RKO (cell line): ENCODE results near the gene MACF1.
"Not testable (repeated sequence)": the region's sequence is repeated elsewhere in the genome, so short reads cannot be mapped to it uniquely, and the experiment has no call there.

Experiments
- DNase-seq: peaks from one replicate; pipeline ENCODE4 v3.0.0-alpha.2; 2016; ENCODE audit warnings: low spot score

The MACF1 gene

DNA sequence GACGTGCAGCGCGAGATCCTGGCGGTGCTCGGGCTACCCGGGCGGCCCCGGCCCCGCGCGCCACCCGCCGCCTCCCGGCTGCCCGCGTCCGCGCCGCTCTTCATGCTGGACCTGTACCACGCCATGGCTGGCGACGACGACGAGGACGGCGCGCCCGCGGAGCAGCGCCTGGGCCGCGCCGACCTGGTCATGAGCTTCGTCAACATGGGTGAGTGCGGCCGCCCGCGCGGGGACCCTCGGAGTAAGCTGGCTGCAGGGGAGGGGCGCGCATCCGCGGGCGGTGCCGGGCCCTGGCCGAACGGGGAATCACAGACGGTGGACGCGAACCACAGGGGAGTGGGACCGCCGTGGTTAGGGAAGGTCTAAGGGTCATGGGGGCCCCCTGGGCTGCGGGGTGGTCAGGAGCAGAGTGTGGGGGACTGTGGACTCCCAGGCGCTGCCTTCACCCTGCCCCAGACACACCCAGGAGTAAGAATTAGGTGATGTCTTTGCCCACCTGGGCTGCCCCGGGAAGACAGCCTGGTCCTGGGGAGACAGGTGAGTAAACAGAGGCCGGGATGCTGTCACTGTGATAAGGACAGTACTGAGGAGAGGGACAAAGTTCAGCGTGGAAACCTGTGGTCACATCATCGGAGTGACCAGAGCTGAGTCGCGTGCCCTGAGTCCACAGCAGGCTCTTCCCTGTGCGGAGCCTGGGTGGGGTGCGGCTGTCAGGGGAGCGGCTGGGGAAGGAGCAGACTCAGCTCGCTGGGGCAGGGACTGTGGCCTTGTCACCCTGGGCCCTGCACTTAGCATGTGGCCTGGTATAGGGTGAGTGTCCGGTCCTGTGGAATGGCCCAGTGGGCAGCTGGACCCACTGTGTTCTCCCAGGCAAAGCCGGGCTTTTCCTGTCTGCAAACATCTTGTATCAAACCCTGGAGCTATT, 287.9 kb downstream of the MACF1 start:
- not testable (repeated sequence) for DNase-seq

DNA sequence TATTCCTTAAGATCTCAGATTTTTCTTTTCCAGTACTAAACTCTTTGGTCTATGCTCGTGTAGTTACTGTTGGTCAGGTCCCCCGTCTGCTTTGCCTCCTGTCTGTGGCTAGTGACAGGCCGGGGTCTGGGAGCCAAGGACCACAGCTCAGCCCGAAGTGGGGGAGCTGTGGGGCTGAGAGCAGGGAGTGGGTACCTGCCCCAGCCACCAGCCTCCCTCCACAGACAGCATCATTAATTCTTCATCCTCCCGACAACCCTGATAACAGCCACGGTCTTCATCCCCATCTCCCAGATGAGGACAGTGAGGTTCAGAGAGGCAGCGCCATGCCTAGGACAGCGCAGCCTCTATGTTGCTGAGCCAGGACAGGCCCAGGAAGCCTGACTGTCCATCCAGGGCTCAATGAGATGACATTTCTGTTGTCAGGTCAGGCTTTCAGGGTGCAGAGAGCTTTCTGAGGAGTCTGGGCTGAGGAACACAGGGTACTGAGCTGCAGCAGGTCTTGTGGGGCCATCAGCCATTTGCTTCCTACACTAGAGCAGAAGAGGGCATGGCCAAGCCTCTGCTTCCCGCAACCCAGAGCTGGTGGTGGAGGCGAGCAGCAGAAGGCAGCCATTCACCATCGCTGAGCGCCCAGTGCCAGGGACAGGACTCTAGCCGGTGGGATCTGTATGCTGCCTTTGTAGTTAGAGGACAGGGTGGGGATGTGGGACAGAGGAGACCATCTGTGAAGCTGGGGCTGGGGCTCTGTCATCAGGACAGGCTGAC, 288.7 kb downstream of the MACF1 start:
- not testable (repeated sequence) for DNase-seq

DNA sequence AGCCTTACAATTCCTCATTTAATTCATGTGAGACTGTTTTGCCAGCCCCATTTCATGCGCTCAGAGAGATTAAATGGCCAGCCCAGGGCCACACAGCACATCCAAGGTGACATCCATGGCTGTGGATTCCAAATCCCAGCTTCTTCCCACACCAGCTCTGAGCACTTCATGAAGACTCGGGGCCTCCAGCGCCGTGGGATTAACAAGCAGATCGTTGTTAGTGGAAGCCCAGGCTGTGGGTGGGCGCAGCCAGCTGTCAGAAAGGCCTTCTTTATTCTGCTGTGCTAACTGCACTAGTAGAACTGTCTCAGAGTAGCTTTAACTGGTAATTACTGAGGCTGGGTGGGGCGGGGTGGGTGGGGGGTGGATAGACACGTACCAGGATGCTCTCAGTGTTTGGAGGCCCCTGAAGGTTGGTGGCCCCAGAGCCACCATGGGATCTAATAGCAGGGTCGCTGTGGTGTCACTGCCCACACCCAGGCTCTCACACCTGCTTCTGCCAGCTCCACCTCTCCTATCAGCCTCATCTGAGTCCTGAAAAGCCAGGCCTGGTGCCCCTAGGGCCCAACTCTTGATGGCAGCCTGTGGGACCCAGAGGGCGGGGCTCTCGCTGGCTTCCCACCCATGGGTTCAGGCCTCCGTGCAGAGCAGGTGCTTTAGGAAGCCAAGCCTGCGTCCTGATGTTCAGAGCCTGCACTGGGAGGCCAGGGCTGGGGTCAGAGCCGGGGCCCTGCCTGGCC, 290.3 kb downstream of the MACF1 start:
- no peak for DNase-seq

DNA sequence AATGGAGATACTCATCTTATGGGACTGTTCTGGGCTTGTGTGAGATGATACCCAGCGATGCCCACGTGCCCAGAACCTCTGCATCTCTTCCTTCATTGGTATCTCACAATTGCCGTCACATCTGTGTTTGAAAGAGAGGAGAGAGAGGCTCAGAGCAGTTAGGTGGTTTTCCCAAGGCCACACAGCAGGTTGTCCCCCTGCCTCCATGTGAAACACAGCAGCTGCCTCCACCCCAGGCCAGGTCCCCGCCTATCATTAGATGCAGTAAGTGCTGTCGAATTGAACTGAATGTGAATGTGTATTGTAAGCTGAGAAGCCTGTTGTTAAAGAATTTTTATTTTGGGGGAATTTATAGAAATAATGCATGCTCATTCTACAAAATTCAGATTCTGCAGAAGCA, 292.0 kb downstream of the MACF1 start:
- not testable (repeated sequence) for DNase-seq

DNA sequence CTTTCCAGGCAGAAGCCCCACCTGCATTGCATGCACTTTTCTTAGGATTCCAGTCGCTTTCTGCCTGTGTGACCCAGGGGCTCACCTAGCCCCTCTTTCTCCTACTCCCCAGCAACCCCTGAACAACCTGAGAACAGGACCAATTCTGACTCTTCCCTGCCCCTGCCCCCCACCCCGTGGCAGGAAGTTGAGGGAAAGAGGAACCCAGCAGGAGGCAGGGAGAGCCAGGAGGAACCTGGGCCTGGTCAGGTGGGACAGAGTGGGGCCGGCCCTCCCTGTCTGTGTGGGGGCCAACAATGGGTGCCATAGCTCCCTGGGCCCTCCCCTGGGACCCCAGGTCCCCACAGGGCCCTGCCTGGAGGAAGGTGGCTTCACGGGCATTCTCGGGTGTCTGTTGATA, 293.1 kb downstream of the MACF1 start:
- no peak for DNase-seq

DNA sequence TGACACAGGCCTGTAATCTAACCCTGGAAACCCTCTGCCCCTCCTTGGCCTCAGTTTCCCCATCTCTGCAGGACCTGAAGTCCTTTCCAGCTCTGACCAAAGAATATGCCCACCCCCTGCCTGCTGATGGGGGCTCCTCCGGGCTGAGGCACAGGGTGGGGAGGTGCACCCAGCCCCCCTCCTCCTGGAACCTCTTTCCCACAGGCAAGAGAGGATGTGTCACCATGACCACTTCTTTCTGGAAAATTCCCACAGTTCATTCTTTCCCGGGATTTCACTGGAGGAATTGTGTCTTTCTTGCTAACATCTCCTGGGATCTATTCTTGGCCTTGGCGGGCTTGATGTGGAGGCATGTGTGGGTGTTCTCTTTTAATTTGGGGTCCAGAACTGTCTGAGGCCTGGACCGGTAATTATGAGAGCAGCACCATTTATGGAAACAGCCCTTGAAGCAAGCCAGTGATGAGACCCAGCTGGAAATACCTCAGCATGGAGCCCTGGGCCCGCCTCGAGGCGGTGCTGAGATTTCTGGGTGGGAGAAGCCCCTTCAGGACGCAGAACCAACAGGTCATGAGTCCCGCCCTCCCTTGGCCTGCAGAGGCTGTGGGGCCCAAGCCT, 293.7 kb downstream of the MACF1 start:
- not testable (repeated sequence) for DNase-seq

DNA sequence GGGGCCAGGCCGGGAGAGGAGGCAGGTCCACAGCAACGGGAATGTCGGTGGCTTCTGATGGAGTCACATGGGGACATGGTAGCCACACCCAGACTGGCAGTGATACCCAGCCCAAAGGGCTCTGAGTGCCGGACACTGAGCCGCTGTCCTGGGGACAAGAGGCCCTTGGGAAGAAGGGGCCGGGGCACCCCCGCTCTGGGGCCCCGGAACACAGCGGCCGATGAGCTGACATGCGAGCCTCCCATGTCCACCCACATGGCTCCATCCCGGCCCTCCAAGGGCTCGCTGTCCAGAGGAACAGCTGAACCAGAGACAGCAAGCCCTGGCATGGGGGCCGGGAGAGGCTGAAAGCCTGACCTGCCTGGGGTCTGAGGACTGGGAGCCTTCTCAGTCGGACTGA, 294.3 kb downstream of the MACF1 start:
- DNase-seq = not testable (repeated sequence)

DNA sequence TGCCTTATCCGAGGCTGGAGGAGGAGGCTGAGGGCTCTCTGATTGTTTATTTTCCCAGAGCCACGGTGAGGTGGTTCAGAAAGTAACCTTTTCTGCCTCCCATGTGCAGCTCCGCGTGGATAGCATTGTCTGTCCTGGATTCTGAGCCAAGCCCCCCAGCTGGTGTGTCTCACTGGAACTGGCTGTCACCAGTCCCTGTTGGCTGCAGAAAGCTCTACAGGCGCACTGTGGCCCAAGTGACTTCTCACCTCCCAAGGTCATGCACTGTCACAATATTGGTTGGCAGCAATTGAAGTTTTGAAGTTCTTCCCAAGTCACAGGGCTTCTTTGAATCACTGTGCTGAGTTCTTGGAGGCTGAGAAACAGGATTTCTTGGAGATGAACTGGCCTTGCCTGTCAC, 295.2 kb downstream of the MACF1 start:
- DNase-seq = no peak

DNA sequence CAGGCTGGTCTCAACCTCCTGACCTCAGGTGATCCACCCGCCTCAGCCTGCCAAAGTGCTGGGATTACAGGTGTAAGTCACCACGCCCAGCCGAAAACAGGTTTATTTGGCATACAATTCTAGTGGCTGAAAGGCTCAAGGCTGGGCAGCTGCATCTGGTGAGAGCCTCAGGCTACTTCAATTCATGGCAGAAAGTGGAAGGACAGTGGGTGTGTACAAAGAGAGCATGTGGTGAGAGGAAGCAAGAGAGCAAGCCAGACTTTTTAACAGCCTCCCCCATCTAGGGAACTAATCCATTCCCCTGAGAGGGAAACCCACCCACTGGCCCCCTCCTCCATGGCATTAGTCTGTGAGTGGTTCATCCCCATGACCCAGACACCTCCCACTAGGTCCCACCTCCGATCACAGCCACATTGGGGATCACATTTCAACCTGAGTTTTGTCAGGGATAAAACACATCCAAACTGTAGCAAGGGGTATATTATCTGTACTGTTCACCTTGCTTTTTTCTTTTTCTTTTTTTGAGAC, 296.4 kb downstream of the MACF1 start:
- DNase-seq = no peak

DNA sequence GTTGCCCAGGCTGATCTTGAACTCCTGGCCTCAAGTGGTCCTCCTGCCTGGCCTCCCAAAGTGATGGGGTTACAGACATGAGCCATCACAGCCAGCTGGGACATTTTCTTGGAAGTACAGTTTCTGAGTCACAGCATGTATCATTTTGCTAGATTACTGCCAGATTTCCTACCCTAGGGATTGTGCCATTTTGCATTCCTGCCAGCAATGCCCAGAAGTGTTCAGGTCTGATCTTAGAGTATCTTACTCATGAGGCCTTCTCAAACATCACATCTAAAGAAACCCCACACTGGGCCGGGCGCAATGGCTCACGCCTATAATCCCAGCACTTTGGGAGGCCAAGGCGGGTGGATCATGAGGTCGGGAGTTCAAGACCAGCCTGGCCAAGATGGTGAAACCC, 297.2 kb downstream of the MACF1 start:
- peak; percentile 68 for DNase-seq

DNA sequence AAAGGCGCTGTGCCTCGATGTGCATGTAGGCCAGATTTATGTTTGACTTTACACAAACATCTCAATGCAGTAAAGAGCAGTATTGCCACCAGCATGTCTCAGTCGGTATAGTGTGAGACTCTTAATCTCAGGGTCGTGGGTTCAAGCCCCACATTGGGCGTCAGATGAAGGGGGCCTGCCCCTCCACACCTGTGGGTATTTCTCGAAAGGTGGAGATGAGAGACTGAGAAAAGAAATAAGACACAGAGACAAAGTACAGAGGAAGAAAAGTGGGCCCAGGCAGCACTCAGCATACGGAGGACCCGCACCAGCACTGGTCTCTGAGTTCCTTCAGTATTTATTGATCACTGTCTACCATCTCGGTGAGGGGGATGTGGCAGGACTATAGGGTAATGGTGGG, 299.9 kb downstream of the MACF1 start:
- not testable (repeated sequence) for DNase-seq

DNA sequence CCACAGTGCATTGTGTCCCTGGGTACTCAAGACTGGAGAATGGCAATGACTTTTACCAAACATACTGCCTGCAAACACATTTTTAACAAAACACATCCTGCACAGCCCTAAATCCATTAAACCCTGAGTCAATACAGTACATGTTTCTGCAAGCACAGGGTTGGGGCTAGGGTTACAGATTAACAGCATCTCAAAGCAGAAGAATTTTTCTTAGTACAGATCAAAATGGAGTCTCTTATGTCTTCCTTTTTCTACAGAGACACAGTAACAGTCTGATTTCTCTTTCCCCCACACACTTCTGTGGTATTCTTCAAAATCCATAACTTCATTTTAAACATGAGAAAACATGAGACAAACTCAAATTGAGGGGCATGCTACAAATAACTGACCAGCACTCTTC, 300.8 kb downstream of the MACF1 start:
- DNase-seq = no peak

DNA sequence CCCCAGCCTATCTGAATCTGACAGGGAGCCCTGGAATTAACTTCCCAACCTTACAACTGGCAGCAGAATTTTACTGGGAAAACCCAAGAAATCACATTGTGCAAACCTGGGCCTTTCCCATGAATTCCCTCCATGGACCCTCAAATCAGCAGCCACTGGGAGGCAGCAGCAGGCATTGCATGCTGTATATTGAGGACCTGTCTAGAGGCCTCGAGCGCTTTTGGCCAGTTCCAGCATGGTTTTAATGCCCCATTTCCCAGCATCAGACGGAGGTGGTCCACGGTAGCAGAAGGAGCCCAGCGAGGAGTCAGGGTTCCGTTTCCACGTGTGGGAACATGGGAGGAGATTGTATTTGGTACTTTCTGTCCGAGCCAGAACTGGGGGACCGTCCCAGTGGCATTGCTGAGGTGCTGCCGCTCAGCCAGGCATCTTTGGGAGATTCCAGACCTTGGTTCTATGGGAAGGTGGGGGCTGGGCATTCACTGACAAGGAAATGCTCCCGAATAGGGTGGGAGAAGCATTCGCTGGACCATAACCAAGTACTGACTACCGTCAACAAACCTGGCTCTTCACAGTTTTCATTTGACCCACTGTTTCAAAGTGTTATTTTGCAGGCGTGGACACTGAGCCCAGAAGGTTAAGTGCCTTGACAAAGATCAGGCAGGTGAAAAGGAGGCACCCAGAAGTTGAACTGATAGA, 302.9 kb downstream of the MACF1 start:
- peak; percentile 26 for DNase-seq

DNA sequence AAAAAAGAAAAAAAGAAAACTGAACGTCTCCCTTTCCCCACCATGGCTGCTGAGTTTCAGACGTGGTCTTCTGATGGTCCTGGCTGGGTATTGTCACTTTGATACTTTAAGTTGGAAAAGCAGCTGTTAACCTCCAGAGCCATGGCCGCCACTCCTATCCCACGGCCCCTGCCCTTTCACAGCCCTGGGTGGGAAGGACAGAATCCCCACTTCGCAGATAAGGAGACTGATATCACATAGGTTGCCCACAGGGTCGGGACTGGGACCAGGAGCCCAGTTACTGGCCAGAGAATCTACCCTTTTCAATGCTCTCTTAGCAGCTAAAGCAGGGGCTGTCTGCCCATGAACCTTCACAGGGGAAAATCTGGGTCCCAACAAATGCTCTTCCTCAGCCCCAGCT, 303.8 kb downstream of the MACF1 start:
- no peak for DNase-seq

DNA sequence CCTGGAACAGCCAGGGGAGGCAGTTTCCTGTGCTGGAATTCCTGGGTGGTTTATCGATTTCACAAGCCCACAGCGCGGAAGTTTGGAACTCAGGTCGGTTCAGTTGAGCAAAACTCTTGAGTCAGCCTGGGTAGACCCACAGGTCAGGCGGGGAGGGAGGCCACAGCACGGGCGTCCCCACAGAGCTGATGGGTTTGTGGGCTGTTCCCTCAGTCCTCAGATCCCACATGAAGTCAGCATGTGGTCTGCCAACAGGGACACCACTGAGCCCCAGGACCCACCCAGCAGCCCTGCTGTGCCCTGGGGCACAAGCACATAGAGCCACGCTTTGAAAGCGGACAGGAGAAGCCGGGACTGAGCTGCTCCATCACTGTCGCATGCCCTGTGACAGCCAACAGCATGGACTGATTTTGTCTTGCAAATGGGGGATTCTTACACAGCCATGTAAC, 304.4 kb downstream of the MACF1 start:
- DNase-seq = no peak

DNA sequence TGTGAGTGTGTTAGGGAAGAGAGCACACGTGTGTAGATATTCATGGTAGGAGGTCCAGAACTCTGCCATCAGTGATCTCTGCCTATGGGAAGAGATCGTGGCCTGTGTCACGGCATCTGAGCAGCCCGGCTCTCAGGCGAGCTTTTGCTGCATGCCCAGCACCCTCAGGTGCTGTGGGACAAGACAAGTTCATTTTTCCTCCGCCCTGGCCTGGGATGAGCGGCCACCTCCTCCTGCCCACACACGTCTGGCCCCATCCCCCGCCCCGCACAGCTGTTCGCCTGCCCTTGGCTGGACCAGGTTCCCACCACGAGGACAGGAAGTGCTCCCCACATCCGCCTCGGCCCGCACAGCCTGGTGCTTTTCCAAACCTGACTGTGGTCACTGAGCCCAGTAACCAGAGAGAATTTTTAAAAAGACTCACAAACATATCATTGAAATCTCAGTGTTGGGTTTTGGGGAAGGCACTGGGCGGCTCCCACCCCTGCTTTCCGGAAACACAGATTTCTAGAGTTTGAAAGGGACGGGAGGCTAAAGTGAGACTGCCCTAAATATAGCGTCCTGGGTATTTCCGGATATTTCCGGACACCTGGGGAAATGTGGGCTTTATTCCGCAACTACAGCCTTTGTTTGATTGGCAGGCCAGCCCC, 305.0 kb downstream of the MACF1 start:
- no peak for DNase-seq

DNA sequence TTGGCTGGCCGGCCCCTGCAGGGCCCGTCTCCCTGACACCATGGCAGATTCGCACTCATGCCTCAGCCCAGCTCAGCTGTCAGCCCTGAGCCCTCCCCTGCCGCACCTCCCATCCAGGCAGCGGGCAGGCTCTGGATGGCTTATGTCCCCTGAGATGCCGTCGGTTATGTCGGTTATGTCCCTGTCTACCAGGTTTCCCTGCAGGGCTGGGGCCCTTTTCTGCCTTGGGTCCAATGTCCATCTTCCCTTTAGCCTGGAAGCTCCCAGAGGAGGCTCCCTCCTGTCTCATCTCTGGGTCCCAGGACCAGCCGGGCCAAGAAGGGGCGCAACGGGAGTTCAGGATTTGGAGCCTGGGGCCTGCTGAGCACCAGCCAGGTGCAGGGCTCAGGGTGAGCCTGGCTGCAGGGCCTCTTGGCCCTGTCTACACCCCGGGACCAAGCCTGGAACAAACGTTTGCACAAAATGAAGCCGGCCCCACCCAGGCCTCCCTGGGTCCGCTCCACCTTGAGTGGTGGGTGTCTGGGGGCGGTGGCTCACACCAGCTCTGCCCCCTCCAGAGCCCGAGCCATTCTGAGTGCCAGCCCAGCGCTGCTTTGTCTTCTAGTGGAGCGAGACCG, 306.2 kb downstream of the MACF1 start:
- not testable (repeated sequence) for DNase-seq

DNA sequence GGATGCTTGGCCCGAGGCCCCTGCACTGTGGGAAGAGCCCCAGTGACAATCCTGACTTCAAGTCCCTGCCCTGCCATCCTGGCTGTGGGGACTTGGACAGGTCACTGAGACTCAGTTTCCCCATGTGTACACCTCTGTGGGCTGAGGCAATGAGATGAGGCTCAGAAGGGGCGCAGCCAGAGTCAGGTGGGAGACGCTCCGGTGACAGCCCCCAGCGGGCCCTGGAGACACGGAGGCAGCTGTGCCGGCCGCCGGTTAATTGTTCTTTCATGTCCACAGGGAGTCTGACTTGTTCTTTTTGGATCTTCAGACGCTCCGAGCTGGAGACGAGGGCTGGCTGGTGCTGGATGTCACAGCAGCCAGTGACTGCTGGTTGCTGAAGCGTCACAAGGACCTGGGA, 307.0 kb downstream of the MACF1 start:
- DNase-seq = not testable (repeated sequence)

DNA sequence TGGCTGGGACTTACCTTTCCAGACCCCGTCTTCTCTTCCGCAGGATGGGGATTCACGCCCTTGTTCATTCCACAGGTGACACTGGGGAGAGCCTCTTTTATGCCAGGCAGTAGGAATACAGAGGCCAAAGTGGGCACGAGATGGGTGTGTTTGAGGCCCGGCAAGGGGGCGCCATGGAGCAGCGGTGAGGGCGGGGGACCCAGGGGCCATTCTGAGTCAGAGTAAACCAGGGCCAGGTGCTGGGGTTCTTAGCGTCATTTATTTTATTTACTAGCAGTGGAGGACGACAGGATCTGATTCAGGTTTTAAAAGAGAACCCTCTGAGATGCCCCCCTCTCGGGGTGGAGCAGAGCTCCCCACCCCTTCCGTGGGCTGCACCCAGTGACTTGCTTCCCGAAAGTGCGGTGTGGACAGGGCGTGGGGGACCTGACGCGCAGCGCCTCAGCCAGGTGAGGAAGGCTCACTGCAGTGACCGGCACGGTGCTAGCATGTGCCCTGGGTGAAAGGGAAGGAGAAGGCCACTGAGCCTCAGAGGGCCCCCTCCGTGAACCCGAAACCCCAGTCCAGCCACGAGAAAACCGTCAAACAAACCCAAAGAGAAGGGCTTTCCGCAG, 307.8 kb downstream of the MACF1 start:
- not testable (repeated sequence) for DNase-seq

DNA sequence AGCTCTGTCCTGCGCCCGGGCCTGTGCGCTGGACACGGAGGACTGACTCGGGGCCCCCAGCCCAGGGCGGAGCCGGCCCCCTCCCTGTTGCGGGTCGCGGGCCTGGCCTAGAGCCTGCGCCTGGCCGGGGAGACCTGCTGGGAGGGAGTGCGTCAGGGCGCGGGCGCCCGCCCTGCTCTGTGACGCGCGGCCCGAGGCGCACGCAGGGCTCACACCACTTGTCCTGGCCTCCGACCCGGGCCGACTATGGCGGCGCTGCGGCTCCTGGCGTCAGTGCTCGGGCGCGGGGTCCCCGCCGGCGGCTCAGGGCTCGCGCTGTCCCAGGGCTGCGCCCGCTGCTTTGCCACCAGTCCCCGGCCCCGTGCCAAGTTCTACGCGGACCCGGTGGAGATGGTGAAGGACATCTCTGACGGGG, 310.2 kb downstream of the MACF1 start:
- not testable (repeated sequence) for DNase-seq
